T47D (cell line): Measurements from ENCODE around the gene FHIT.

Experiments used
- DNase-seq, 2 experiments: peaks; one replicate each; pipeline versions ENCODE4 v3.0.0 to v3.0.0-alpha.2; 2011 to 2012; ENCODE audit warnings: low read depth in 1 of 2, low spot score in 1 of 2
- JUND ChIP-seq: IDR thresholded peaks from 2 replicates; pipeline ENCODE4 v1.6.1; 2012; ENCODE audit warnings: low read depth
- in situ Hi-C: cut with HindIII; loops from 2 replicates; pipeline ENCODE4 v1.10.0; 2016; ENCODE audit warnings: low sequenced_read_pairs, low pct_unique_long_range_greater_than_20kb

Gene FHIT

DNA sequence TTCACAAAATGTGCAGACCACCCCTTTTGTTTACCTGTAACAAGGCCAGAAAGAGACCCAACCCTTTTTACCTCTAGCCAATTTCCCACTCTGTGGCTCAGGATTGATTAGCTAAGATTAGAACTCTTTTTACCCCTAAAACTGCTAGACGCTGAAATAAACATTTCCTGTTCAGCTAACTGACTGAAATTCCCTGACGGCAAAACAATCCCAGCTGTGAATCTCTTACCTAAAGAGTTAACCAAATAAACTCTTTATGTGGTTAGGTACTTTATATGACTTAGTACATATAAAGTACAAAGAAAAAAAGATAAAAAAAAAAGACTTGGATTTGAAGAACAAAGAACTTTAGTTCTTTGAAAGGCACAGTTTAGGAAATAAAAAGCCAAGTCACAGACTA is 988.7 kb downstream of the FHIT start:
- in situ Hi-C loops: no loop called here
- TF ChIP-seq JUND: no peak
- DNase-seq: no peak

DNA sequence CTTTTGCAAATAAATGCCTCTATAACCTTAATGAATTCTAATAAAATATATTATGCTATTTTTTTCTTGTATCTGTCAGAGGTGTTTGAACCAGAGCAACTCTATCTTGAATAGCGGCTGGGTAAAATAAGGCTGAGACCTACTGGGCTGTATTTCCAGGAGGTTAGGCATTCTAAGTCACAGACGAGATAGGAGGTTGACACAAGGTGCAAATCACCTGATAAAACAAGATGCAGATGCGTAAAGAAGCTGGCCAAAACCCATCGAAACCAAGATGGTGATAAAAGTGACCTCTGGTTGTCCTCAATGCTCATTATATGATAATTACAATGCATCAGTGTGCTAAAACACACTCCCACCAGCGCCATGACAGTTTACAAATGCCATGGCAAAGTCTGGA is 990.7 kb downstream of the FHIT start:
- DNase-seq: no peak
- in situ Hi-C loops: no loop called here
- no peak for TF ChIP-seq JUND

DNA sequence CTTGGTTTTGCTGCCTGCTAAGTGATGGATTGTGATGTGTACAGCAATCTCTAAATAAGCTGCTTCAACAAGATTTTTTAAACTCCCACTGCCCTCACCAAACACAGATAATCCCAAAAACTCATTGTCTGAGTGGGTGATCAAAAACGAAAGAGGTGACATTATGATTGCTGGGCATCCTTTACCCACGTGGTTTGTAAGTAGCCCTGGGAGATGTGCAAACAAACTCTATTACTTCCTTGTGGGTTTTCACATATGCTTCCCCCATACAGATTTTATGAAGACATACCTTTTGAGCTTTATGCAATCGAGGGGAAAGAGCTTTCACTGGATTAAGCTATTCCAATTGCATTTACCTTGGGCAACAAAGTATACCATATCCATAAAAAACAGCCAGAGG is 1000.4 kb downstream of the FHIT start:
- no peak for TF ChIP-seq JUND
- no peak for DNase-seq
- in situ Hi-C loops: no loop called here

- TF ChIP-seq JUND: no peak
- in situ Hi-C loops: no loop called here
- DNase-seq: no peak
Measured at GRCh38 chr3:60250206-60250605, 1001.0 kb downstream of the FHIT start.

DNA sequence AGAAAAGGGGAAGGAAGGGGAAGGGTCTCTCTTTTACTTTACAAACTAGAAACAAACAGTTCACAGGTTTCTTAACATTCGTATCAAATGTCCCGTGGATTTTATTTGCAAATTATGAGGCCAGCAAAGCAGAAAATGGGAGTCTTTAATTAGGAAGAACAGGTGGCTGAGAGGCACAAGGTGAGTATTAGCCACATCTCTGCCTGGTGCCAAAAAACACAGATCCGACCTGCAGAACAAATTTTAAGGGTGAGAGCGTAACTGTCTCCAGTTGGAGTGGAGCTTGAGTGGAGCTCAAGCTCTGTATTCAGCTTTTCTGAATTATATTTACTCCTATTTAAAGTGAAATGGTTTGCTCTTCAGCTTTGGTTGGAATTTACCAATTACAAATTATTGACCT is 1004.9 kb downstream of the FHIT start:
- DNase-seq: no peak
- in situ Hi-C loops: no loop called here
- no peak for TF ChIP-seq JUND

DNA sequence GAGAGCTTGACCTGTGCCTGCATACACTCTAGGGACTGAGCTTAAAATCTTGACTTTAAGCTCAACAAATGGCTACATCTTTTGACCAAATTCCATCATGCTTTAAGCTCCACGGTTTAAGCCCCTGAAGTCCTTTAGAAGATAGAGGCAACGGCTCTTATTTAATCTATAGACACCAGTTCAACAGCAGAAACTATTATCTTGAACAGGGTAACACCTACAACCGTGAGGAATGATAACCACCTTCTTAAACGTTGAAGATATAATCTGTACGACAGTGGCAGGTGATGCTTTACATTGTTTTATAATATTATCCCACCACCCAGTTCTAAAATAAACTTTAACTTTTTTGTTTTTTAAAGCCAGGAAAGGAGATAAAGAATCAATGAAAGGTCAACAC is 1007.8 kb downstream of the FHIT start:
- in situ Hi-C loops: no loop called here
- no peak for DNase-seq
- no peak for TF ChIP-seq JUND

DNA sequence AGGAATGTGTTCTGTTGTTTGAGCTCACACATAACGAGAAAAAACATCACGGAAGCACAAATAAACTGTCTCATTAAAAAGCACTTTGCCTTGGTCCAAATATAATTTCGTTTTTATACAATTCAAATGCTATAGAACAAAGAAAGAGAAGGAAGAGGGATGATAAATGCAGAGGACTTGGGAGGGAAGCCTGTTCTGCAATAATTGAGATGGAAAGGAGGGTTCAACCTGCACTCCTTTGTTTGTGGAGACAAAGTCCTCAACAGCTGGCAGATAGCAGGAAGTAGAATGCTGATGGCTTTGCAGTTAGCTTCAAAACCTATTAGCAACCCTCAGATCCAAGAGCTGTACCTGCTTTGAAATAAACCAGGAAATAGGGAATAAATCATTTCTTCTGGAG is 1010.8 kb downstream of the FHIT start:
- in situ Hi-C loops: no loop called here
- DNase-seq: no peak
- no peak for TF ChIP-seq JUND

DNA sequence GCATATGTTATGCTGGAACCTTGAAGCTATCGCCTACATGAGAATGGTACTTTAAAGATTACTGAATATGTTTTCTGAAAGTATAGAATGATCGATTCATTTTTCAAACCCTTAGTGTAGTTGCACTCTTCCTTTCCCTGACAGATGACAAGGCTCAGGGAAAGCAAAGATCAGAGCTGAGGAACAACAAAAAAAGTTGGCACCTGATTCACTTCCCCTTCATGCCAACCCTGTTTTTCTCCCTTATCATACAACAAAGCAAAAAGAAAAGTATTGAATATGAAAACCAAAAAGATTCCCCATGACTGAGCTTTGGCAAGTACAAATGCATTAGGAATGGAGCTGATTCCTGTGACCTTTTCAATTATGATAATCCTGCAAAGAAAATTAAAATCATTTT is 1012.7 kb downstream of the FHIT start:
- no peak for DNase-seq
- in situ Hi-C loops: no loop called here
- TF ChIP-seq JUND: no peak

DNA sequence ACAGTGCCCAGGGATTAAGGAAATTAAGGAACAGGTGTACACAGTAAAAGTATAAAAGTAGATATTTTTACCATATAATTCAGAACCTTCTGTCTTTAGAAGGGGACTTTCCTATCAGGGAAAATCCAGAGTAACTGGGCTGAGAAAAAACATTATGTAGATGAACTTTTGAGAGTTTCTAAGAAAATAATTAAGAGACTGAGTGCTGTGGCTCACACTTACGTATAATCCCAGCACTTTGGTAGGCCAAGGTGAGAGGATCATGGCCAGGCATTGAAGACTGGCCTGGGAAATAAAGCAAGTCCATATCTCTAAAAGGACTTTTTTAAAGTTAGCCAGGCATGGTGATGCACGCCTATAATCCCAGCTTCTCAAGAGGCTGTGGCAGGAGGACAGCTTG is 1021.8 kb downstream of the FHIT start:
- in situ Hi-C loops: no loop called here
- DNase-seq: no peak
- TF ChIP-seq JUND: no peak

DNA sequence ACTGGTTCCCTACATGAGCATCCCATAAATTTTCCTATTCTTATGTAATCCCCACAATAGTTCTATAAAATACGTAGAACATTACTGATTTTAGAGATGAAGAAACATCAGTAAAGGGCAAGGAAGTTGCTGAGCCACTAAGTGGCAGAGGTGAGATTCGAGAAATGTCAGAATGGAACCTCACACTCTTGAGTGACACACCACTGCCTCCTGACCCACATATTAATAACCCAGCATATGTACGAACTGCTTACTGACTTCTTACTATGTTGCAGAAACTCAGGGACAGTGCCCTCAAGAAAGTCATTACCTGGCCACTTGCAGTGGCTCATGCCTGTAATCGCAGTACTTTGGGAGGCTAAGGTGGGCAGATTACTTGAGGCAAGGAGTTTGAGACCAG is 1022.4 kb downstream of the FHIT start:
- in situ Hi-C loops: no loop called here
- TF ChIP-seq JUND: no peak
- DNase-seq: no peak

GRCh38 chr3:60226912-60227311 is 1024.3 kb downstream of the FHIT start:
- DNase-seq: no peak
- no peak for TF ChIP-seq JUND
- in situ Hi-C loops: no loop called here

DNA sequence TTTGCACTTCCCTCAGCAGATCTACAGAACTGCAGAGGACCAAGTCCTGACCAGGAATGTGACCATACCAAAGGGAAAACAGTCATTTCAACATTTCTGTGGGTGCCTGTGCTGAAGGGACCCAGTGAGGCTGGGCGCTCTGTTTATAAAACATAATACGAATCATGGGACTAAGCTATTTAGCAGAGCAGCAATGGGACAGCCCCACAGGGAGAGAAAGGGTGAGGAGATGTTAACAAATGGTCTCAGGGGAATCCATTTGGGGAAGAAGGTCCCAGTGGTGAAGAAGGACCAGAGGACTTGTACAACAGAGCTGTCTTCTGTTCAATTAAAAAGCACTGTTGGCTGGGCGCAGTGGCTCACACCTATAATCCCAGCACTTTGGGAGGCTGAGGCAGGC is 1025.4 kb downstream of the FHIT start:
- no peak for TF ChIP-seq JUND
- no peak for DNase-seq
- in situ Hi-C loops: no loop called here

DNA sequence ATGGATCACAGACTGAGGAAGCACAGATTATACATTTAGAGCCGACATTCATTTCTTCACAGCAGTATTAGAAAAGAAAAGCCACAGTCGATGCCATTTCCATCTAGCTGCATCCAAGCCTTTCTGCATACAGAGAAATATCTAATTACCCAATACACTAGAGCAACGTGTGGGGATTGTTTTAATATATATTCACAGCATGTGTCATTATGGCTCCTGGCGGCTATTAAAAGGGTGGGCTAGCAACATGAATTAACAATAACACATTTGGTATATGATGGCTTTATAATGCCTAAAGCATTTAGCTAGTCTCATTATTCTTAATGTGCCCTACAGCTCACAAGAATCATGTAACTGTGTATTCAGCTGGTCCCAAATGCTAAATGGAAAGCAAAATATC is 1030.5 kb downstream of the FHIT start:
- TF ChIP-seq JUND: no peak
- in situ Hi-C loops: no loop called here
- DNase-seq: no peak

- in situ Hi-C loops: no loop called here
- no peak for TF ChIP-seq JUND
- no peak for DNase-seq
Measured at GRCh38 chr3:60219501-60219900, 1031.8 kb downstream of the FHIT start.
